Mesendoderm (in vitro differentiated cells): ENCODE data around the gene NME7.
"Not testable (repeated sequence)": the region's sequence is repeated elsewhere in the genome, so short reads cannot be mapped to it uniquely, and the experiment has no call there.

Experiments
- DNase-seq: peaks from one replicate; pipeline ENCODE4 v3.0.0; 2013
- H2AK5ac ChIP-seq: 2 replicates; pipeline ENCODE4 v1.6.1; 2013; ENCODE audit warnings: low read length, inconsistent platforms
- H2BK120ac ChIP-seq: 2 replicates; pipeline ENCODE4 v1.6.1; 2013; ENCODE audit warnings: low read depth, mild to moderate bottlenecking, low read length, moderate library complexity, mixed read lengths
- H2BK15ac ChIP-seq: replicated peaks from 2 replicates; pipeline ENCODE4 v1.6.1; 2013; ENCODE audit warnings: low read depth, mild to moderate bottlenecking, moderate library complexity
- H2BK5ac ChIP-seq: 2 replicates; pipeline ENCODE4 v1.6.1; 2013; ENCODE audit warnings: low read length, inconsistent platforms
- H3K18ac ChIP-seq: 2 replicates; pipeline ENCODE4 v1.6.1; 2013; ENCODE audit warnings: mild to moderate bottlenecking, low read length, mixed read lengths
- H3K23ac ChIP-seq: one replicate; pipeline ENCODE4 v1.6.1; 2013; ENCODE audit warnings: low read length
- H3K27ac ChIP-seq: 2 replicates; pipeline ENCODE4 v1.5.1; 2013; ENCODE audit warnings: low read depth, mild to moderate bottlenecking, inconsistent platforms, low read length, moderate library complexity
- H3K27me3 ChIP-seq: 2 replicates; pipeline ENCODE4 v1.6.1; 2013; ENCODE audit warnings: low read length, control low read depth, mild to moderate bottlenecking, inconsistent platforms; ENCODE audit not compliant: insufficient read depth, poor library complexity
- H3K36me3 ChIP-seq: 2 replicates; pipeline ENCODE4 v1.6.1; 2013; ENCODE audit warnings: low read length, inconsistent platforms; ENCODE audit not compliant: control insufficient read depth, insufficient read depth
- H3K4ac ChIP-seq: one replicate; pipeline ENCODE4 v1.6.1; 2013; ENCODE audit warnings: low read depth, mild to moderate bottlenecking, low read length, moderate library complexity
- H3K4me1 ChIP-seq: 2 replicates; pipeline ENCODE4 v1.6.1; 2013; ENCODE audit warnings: low read depth, low read length, inconsistent platforms; ENCODE audit not compliant: control insufficient read depth
- H3K4me2 ChIP-seq: 2 replicates; pipeline ENCODE4 v1.6.1; 2013; ENCODE audit warnings: low read length
- H3K4me3 ChIP-seq: 2 replicates; pipeline ENCODE4 v1.5.1; 2013; ENCODE audit warnings: mild to moderate bottlenecking, low read length
- H3K56ac ChIP-seq: one replicate; pipeline ENCODE4 v1.6.1; 2013; ENCODE audit warnings: low read length
- H3K79me1 ChIP-seq: 2 replicates; pipeline ENCODE4 v1.6.1; 2013; ENCODE audit warnings: low read length, inconsistent platforms
- H3K79me2 ChIP-seq: 2 replicates; pipeline ENCODE4 v1.6.1; 2013; ENCODE audit warnings: mild to moderate bottlenecking, low read length; ENCODE audit not compliant: control insufficient read depth, insufficient read depth
- H3K9ac ChIP-seq: 2 replicates; pipeline ENCODE4 v1.6.1; 2013; ENCODE audit warnings: low read length, inconsistent platforms
- H4K5ac ChIP-seq: one replicate; pipeline ENCODE4 v1.6.1; 2013; ENCODE audit warnings: low read length
- H4K8ac ChIP-seq: one replicate; pipeline ENCODE4 v1.6.1; 2013; ENCODE audit warnings: low read depth, mild to moderate bottlenecking, control low read depth, low read length, moderate library complexity
- WGBS: extraction: QIAGEN DNeasy Blood & Tissue Kit; methylation state at CpG from one replicate; pipeline ENCODE4 v1.1.7; 2013; ENCODE audit warnings: low lambda C conversion rate, missing lambda C conversion rate; ENCODE audit not compliant: insufficient coverage; ENCODE audit errors: extremely low coverage; 5-methylcytosine and 5-hydroxymethylcytosine counted together

The NME7 gene

DNA sequence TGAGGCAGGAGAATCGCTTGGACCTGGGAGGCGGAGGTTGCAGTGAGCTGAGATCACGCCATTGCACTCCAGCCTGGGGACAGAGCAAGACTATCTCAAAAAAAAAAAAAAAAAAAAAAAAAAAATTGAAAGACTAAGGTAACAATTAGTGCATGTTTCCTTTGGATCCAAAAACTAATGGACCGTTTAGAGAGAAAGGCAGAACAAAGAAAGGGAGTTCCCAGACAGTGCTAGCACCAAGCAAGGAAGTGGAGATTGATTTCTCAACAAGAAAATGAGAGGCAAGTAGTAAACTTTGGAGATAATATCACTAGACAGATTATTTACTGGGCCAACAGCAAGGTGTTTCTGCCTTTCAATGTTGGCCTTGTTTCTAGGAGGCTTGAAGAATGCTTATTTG, 236.9 kb downstream of the NME7 start:
- DNase-seq = no peak
- no peak overlapping the region for H3K4me2 ChIP-seq
- no CpG with 5 or more reads among the region's 4 CpGs for WGBS
- no peak overlapping the region for H2BK5ac ChIP-seq
- no peaks in the 10 kb centered on the region for H3K79me2 ChIP-seq
- no peak overlapping the region for H3K23ac ChIP-seq
- H3K36me3 ChIP-seq = no peaks in the 10 kb centered on the region
- H3K27ac ChIP-seq = no peak overlapping the region
- H3K9ac ChIP-seq = no peak overlapping the region
- H3K18ac ChIP-seq = no peak overlapping the region
- no peak overlapping the region for H4K5ac ChIP-seq
- no peak overlapping the region for H2BK120ac ChIP-seq
- H2AK5ac ChIP-seq = no peak overlapping the region
- no peaks in the 10 kb centered on the region for H3K27me3 ChIP-seq
- no peak overlapping the region for H3K4ac ChIP-seq
- no peak overlapping the region for H3K4me3 ChIP-seq
- no peak overlapping the region for H2BK15ac ChIP-seq
- no peaks in the 10 kb centered on the region for H3K79me1 ChIP-seq
- no peaks in the 10 kb centered on the region for H3K4me1 ChIP-seq
- no peak overlapping the region for H4K8ac ChIP-seq
- H3K56ac ChIP-seq = no peak overlapping the region

DNA sequence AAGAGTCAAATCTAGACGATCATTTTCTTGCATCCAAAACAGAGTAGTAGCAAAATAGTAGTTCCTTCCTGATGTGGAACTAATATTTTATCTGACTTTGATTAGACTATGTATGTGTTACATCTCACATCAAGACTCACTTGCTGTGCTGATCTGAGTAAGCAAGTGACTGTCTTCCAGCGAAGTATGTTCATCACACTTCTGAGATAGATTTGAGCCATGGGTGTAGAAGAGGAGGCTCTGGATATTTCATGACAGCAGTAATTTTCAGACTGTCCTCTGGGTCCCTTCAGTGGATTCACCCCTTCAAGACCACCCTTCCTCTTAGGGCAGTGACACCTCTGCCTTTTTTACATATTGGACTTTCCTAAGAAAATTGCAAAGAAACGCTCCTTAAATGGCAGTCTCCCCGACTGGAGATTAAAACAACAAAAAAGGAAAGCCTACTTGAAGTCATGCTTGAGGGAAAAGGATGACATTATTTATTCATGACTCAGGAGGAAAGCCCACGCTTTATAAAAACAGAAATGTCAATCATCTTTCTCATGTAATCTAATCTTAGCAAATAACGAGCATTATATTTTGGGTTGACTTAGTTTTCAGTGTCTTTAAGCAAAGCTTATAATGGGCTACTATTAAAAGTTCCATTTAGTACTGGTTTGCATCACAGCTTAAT, 238.3 kb downstream of the NME7 start:
- Histone ChIP-seq H3K79me2 (no peaks in the 10 kb centered on the region), H3K4ac (no peak overlapping the region), H2BK5ac (no peak overlapping the region), H3K4me2 (no peak overlapping the region), H3K56ac (no peak overlapping the region), H3K27me3 (no peaks in the 10 kb centered on the region), H3K9ac (no peak overlapping the region), H2AK5ac (no peak overlapping the region), H3K27ac (no peak overlapping the region), H4K8ac (no peak overlapping the region), H3K18ac (no peak overlapping the region), H3K4me1 (no peaks in the 10 kb centered on the region), H2BK120ac (no peak overlapping the region), H3K36me3 (no peaks in the 10 kb centered on the region), H4K5ac (no peak overlapping the region), H3K4me3 (no peak overlapping the region), H3K79me1 (no peaks in the 10 kb centered on the region), H2BK15ac (no peak overlapping the region), H3K23ac (no peak overlapping the region)
- no peak for DNase-seq
- WGBS = no CpG with 5 or more reads among the region's 6 CpGs

DNA sequence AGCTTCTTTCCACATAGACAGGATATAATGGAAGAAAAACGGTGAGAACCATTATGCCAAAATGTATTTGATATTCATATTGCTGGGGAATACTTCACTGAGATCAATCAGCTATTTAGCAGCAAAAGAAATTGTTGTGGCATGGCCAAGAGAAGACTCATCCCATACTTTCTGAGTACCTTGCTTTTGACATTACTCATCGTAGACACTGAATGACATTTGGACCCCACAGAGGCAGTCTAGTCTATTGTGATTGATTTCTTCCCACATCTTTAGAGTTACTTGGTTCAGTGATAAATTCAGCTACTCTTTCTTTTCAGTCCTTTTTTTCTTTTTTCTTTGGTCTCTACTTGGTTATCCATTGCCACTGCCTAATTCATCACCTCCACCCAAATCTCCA, 239.0 kb downstream of the NME7 start:
- no CpG with 5 or more reads among the region's 2 CpGs for WGBS
- no peak overlapping the region for H3K23ac ChIP-seq

DNA sequence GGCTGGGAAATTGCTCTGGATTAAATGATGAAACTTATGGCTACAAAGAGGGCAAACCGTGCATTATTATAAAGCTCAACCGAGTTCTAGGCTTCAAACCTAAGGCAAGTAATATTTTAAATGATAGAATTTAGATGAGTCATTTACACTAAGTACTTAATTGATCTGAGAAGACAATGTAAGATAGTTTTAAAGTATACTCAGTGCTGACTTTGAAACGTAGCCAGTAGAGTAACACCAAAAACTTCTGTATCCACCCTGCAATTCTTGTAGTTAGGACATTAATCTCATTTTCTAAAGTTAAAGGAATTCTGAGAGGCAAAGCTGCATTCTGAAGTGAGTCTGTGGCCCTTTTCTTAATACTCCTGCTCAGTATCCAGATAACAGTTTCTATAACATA, 240.3 kb downstream of the NME7 start:
- no peak overlapping the region for H2BK5ac ChIP-seq
- H2AK5ac ChIP-seq = no peak overlapping the region
- no peak overlapping the region for H2BK15ac ChIP-seq
- no peak overlapping the region for H3K27ac ChIP-seq
- no peak overlapping the region for H3K4me2 ChIP-seq
- H3K56ac ChIP-seq = no peak overlapping the region
- H3K18ac ChIP-seq = no peak overlapping the region
- no peak overlapping the region for H4K8ac ChIP-seq
- no peak for DNase-seq
- H3K79me1 ChIP-seq = no peaks in the 10 kb centered on the region
- no peak overlapping the region for H4K5ac ChIP-seq
- H3K27me3 ChIP-seq = no peaks in the 10 kb centered on the region
- no CpG with 5 or more reads among the region's 3 CpGs for WGBS
- H3K9ac ChIP-seq = no peak overlapping the region
- H3K79me2 ChIP-seq = no peaks in the 10 kb centered on the region
- no peaks in the 10 kb centered on the region for H3K36me3 ChIP-seq
- H2BK120ac ChIP-seq = no peak overlapping the region
- no peak overlapping the region for H3K4ac ChIP-seq
- no peaks in the 10 kb centered on the region for H3K4me1 ChIP-seq
- H3K23ac ChIP-seq = no peak overlapping the region
- H3K4me3 ChIP-seq = no peak overlapping the region

More for the DNA sequence above, 239.0 kb downstream of the NME7 start:
- Histone ChIP-seq H3K4me2 (no peak overlapping the region), H3K27me3 (no peaks in the 10 kb centered on the region), H3K4me1 (no peaks in the 10 kb centered on the region), H3K27ac (no peak overlapping the region), H4K5ac (no peak overlapping the region), H2BK120ac (no peak overlapping the region), H2BK15ac (no peak overlapping the region), H3K9ac (no peak overlapping the region), H4K8ac (no peak overlapping the region), H3K79me2 (no peaks in the 10 kb centered on the region), H3K79me1 (no peaks in the 10 kb centered on the region), H3K56ac (no peak overlapping the region), H2BK5ac (no peak overlapping the region), H3K4ac (no peak overlapping the region), H3K4me3 (no peak overlapping the region), H2AK5ac (no peak overlapping the region), H3K36me3 (no peaks in the 10 kb centered on the region), H3K18ac (no peak overlapping the region)
- no peak for DNase-seq

DNA sequence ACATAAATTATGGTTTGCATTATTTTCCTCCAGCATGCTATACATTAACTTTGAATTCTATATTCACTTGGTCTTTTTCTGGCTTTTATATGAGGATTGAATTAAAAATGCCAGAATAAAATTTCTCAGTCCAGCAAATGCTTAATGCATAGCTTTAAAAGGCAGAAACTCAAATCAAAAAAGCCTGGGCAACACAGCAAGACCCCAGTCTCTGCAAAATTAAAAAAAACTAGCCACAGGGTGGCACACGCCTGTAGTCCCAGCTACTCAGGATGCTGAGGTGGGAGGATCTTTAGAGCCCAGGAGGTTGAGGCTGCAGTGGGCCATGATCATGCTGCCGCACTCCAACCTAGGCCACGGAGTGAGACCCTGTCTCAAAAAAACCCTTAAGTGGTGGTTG, 241.3 kb downstream of the NME7 start:
- H3K27me3 ChIP-seq = no peaks in the 10 kb centered on the region
- no peaks in the 10 kb centered on the region for H3K36me3 ChIP-seq
- H3K79me1 ChIP-seq = peaks cover 6% of the 10 kb centered on the region
- no peak overlapping the region for H3K56ac ChIP-seq
- H3K23ac ChIP-seq = no peak overlapping the region
- no peak for DNase-seq
- H2BK120ac ChIP-seq = no peak overlapping the region
- no peak overlapping the region for H4K8ac ChIP-seq
- H2BK15ac ChIP-seq = no peak overlapping the region
- no peak overlapping the region for H2AK5ac ChIP-seq
- no peak overlapping the region for H4K5ac ChIP-seq
- H3K9ac ChIP-seq = no peak overlapping the region
- H2BK5ac ChIP-seq = no peak overlapping the region
- no peak overlapping the region for H3K4ac ChIP-seq
- H3K4me2 ChIP-seq = no peak overlapping the region
- H3K27ac ChIP-seq = no peak overlapping the region
- peaks cover 3% of the 10 kb centered on the region for H3K79me2 ChIP-seq
- no peak overlapping the region for H3K18ac ChIP-seq
- WGBS = no CpG with 5 or more reads among the region's 3 CpGs
- no peak overlapping the region for H3K4me3 ChIP-seq
- H3K4me1 ChIP-seq = peaks cover 3% of the 10 kb centered on the region

DNA sequence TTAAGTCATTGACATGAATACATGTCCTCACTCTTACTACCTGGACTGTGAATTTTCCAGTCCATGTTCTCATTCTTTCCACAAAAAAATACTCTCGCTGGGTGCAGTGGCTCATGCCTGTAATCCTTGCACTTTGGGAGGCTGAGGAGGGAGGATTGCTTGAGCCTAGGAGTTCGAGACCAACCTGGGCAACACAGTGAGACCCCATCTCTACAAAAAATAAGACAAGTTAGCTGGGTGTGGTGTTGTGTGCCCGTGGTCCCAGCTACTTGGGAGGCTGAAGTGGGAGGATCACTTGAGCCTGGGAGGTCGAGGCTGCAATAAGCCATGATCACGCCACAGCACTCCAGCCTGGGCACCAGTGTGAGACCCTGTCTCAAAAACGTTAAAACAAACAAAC, 242.0 kb downstream of the NME7 start:
- H4K5ac ChIP-seq, H3K23ac ChIP-seq, H3K27ac ChIP-seq, H3K56ac ChIP-seq, H3K27me3 ChIP-seq, H3K4me1 ChIP-seq, H3K79me2 ChIP-seq, H3K36me3 ChIP-seq, H2BK120ac ChIP-seq, H2BK5ac ChIP-seq, DNase-seq, H4K8ac ChIP-seq, H3K4me2 ChIP-seq, H2BK15ac ChIP-seq, H2AK5ac ChIP-seq, H3K18ac ChIP-seq, H3K4me3 ChIP-seq, H3K79me1 ChIP-seq, H3K4ac ChIP-seq, H3K9ac ChIP-seq: not testable (repeated sequence)
- WGBS = no CpG with 5 or more reads among the region's 6 CpGs
